HTERT RPE-1 (cell line): ENCODE measurements around the gene MRGPRE.

Experiments
- in situ Hi-C: fragments of 300-500 bp; cut with MboI; formaldehyde crosslinking; loops from 4 replicates; pipeline ENCODE4 v1.14.3; 2020; ENCODE audit warnings: low sequenced_read_pairs

The MRGPRE gene

DNA sequence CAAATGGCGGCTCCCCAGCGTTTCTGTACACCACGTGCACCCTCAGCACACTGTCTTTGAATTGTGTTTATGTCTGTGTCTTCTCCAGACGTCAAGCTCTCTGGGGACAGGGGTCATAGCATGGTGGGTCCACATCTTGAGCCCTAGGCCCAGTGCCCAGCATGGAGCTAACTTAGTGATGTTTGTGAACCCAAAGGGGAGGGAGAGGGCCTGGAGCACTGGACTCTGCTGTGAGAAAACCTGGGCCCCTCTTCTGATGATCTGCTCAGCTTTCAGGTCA is 17.9 kb downstream of the MRGPRE start:
- in situ Hi-C loops, result no loop called here

DNA sequence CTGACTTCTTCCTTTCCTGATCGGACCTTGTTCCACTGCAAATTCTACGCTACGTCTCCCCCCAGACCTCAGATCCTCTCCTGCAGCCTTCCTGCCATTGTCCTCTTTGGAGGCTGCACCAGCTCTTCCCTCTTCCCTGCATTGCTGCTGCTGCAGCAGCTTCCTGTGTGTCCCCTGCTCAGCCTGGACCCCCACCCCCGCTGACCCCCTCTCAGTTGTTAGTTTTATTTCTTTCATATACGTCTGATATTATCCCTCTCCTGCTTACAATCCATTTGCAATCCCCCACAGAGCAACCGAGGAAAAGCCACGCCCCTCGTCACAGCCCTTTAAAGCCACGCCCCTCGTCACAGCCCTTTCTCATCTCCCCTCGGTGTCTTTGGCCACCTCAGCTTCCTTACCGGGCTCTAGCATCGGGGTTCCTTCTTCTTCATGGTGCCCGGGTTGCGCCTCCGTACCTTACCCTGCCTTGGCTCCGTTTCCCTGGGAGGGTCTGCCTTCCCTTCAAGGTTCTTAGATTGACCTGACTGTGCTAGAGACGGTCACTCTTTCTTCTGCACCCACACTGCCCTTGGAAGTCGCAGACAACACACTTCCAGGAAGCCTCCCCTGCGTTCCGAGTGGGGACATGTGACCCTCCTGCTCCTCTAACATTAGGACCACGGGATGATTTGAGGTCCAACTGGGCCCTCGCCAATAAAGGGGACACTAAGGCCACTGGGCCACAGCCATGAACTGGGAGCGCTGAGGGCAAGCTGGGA is 18.4 kb downstream of the MRGPRE start:
- in situ Hi-C loops, result no loop called here

DNA sequence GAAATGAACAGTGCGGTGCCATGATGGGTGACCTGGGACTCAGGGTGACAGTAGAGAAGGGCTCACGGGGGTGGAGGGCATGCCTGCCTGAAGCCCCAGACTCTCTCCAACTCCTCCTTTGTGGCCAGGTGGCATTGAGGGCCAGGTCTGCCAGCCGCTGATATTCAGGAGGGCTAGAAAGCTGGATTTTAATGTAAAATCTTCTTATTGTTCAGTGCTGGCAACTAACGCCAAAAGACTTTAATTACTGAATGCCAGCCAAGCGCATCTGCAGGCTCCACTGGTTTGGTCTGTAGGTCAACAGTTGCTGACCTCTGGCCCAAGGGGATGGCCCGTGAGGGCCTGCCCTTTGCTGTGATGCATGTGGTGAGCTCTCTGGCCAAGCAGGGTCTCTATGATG is 23.9 kb downstream of the MRGPRE start:
- in situ Hi-C loops, result no loop called here

DNA sequence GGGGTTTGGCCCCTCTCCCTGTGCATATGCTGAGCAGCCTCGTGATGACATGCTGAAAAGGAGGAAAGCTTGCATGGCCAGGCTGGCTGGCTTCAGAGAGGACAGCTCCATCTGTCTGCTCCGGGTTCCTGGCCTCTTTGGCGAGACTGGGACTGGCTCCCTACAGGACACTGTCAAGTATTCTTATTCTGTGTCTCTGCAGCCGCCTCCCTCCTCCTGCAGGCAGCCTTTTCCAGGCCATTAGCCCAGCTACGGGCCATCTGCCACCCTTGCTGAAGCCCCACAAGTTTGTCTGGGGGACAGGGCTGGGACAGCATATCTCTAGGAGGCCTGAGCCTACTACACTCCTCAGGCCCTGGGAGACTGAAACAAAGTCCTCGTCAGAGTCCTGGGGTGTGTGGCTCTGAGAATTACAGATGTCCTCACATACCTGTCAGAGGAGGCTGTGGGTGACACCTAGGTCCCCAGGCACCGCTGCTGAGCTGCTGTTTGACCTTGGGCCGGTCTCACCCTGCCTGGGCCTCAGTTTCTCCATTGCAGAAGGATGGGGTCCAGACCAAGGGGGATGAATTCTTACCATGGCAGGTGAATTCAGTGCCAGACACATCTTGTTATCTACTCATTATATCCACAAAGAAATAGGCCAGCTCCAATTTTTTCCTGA is 24.6 kb downstream of the MRGPRE start:
- in situ Hi-C loops, result no loop called here

DNA sequence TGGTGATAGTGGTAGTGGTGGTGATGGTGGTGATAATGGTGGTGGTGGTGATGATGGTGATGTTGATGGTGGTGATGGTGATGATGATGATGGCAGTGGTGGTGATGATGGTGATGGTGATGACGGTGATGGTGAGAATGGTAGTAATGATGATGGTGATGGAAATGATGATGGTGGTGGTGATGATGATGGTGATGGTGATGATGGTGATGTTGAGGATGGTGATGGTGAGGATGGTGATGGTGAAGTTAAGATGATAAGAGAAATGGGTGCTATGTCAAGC is 25.4 kb downstream of the MRGPRE start:
- in situ Hi-C loops, result no loop called here

DNA sequence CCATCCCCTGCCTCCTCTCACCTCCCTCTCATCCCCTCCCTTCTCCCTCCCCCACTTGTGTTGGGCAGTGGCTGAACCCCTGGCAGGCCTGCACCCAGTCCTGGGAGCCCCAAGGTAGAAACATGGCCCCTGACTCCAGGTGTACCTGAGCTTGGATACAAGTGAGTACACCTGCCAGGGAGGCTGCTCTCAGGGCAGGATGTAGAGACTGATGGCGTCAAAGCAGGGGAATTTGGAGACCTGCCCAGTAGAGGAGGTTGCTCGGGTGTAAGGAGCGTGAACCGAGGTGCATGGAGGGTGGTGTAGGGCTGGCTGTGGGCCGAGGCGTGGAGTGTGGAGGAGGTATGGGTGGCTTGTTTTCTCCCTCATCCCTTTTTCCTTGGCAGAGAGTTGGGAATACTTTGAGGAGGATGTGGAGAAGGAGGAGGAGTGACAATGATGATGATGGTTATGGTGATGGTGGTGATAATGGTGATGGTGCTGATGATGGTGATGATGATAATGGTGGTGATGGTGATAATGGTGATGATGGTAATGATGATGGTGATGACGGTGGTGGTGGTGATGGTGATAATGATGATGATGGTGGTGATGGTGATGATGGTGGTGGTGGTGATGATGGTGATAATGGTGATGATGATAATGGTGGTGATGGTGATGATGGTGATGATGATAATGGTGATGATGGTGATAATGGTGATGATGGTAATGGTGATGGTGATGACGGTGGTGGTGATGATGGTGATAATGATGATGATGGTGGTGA is 25.9 kb downstream of the MRGPRE start:
- in situ Hi-C loops, result no loop called here

DNA sequence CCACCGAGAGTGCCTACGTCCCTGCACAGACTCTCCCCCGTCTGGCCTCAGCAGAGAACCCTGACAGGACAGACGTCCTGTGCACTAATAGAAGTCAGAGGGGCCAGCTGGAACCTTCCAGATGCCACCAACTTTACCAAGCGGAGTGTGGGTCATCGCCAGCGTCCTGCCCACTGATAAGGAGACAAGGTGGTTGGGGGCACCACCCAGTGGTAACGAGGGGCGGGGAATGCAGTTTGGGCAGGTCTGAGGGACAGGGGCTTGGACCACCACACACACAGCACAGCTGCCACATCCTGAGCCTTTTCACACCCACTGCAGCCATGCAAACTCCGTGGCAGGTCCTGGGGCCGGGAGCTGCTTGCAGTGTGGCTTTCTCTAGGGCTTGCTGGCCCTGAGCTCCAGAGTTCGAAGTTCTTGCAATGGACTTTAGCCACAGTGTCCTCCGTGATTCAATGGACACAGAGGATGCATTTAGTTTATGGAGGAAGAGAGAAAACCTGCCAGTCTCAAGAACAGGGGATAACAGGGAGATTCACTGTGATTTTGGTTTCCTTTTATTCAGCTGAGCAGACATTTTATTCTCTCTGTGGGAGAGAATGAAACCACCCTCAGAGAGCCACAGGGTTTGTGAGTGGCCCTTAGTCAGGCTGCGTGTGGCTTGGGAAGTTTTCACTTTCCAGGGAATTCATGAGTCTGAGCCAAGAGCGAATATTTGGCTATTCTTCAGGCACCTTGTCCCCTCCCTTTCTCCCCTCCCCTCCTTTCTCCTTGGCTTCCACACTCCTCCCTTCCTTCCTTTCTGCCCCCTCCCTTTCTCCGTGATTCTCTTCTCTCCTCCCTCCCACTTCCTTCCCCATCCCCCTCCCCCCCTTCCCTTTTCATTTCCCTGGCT is 26.7 kb downstream of the MRGPRE start:
- in situ Hi-C loops, result no loop called here

DNA sequence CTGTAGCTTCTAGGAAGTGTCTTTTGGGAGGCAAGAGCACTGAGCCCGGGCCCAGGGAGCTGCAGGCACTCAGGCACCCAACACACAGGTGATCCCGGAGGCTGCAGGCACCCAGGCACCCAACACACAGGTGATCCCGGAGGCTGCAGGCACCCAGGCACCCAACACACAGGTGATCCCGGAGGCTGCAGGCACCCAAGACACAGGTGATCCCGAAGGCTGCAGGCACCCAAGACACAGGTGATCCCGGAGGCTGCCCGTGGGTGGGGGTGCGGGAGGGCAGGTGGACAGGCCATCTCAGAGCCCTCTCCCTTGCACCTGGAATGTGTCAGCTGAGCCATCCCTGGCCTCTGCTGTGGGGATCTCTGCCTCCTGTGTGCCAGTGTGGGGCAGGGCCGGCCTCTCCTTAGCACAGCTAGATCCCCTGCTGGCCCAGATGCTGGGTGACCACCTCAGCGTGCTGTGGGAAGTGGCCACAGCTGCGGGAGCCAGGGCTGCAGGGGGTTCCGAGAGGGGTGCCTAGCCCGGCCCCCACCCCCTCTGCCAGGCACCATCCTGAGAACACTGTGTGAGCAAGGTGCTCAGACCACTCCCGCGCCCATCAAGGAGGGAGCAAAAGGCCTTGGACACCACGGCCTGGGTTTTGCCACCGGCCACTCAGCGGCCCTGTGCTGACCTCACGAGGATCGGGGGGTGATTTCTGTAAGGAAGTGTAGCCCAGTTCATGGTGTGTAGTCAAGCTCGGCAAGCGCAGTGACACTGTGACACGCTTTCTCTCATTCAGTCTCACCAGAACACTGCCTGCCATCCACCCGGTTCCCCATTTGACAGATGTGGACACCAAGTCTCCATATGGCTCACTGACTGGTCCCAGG is 27.8 kb downstream of the MRGPRE start:
- in situ Hi-C loops, result no loop called here

DNA sequence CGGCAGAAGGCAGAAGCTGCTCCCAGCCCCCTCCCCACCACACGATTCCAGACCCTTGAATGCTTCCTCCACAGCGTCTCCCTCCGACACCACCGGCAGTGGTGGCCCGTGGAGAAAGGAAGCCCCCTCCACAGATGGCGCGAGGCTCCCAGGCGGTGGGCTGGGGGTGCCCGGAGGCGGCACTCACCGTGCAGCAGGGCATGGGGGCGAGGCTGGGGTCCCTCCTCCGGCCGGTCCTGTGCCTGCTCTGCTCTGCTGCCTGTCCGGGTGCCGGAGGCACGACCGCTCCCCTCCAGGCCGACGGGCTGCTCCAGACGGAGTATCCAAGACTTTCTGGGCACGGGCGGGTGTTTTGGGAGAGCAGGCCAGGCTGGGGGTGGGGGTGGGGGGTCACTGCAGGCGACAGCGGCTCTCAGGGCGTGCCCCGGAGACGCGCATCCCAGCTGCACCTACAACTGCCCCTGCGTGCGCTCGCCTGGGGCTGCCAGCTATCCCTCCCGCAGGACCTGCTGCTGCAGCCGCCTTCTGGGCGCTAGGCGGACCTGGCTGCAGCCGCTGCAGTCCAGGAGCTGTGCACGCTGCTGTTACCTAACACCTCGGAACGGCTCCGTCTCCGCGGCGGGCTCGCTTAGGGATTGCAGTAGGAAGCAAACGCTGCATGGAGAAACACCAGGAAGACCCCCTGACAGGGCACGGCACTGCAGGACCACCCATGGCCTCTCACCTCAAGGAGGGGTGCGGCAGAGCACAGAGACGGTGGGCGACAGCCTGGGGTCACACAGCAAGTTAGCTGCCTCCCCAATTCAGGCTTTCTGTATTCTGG is 28.8 kb downstream of the MRGPRE start:
- in situ Hi-C loops, result no loop called here

DNA sequence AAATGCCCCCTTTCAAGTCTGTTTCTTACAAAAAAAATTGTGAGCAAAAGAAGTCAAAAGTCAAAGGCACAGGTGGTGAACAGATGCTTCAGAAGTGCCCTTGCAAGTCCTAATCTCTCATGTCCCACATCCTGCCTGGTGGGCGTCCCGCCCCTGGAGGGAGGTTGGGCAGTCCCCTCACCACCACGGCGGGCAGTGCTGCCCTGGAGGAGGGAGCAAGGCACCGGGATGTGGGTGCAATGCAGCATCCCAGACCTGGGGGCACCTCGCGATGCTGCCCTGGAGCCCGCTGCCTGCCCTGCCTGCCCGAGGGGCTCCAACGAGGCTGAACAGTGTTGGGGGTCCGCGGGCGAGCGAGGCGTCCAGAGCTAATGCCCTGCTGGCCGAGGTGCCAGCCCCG is 29.5 kb downstream of the MRGPRE start:
- in situ Hi-C loops, result no loop called here

DNA sequence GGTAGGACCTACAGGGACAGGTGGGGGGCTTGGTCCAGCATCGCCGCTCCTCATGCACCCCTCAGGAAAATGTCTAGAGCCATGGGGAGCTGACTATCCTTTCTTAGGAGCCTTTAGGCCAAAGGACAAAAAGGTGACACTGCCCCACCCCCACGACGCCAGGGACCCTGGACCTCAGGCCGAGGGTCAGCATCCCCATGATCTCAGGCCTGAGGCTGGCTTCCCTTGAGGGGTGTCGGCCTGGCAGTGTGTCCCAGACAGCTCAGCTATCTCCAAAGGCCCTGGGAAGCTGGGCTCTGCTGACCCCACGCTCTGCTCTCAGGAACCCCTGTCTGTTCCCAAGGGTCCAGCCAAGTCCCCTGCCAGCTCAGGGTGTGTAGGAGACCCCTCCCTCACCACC is 29.9 kb downstream of the MRGPRE start:
- in situ Hi-C loops, result no loop called here

DNA sequence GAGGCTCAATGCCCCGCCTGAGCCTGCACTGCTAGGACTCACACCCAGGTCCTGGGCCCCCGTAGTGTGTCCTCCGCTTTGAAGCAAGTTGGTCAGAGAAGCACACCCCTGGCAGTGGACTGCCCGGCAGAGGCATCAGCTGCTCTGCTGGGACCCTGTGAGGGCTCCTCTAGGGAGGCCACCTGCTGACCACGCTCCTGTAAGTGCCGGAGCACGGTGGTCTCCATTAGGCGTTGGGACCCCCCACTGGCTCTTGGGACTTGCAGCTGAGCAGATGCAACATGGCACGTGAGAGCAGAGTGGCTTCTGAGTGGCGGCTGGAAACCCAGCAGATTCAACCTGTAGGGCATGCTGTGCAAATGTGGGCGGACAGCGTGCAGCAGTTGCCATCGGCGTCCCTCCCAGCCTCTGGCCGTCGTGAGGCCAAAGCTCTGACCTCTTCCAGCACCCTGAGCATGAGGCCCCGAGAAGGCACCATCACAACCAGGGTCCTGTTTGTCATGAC is 30.5 kb downstream of the MRGPRE start:
- in situ Hi-C loops, result no loop called here

DNA sequence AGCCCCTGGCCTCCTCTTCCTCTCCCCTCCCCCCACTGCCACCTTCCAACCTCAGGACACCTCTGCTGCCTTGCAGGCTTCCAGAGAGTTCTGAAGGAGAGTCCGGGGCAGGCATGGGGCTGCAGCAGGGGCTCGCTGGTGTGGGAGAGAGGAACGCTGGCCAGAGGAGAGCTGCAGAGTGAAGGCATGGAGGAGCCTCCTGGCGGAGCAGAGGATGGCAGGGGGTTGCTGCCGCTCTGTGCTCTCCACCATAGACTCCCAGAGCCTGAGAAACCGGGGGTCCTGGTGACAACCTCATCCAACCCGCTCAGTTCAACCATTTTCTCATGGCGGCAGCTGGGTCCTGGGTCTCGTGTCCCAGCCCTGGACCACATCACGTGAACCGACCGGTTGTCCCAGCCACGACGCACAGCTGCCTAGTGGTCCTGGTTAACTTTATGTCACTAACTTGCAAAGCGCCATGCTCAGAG is 31.1 kb downstream of the MRGPRE start:
- in situ Hi-C loops, result no loop called here

DNA sequence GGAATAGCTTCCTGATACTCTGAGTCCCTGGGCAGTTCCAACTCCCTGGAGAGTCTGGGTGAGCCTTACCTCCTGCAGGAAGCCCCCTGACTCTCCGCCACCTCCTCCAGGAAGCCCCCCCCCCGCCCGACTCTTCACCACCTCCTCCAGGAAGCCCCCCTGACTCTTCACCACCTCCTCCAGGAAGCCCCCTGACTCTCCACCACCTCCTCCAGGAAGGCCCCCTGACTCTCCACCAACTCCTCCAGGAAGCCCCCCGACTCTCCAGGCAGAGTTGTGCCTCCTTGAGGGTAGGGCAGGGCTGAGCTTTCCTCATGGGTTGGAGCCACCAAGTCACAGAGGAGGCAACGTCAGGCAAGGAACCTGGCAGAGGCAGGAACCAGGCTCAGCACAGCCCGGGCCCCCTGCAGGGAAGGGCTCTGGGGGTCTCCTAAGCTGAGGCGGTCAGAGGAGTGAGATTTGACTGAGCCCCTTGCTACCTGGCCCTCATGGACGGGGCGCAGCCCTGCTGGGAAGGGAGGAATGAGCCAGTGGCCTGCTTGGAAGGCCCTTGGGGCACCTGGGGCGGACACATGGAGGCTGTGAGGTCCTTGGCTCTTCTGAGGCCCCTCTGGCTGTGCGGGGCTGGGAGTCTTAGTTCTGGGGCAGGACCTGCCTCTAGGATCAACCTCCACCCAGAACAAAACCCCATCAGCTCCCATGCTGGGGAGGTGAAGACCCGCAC is 31.7 kb downstream of the MRGPRE start:
- in situ Hi-C loops, result no loop called here

DNA sequence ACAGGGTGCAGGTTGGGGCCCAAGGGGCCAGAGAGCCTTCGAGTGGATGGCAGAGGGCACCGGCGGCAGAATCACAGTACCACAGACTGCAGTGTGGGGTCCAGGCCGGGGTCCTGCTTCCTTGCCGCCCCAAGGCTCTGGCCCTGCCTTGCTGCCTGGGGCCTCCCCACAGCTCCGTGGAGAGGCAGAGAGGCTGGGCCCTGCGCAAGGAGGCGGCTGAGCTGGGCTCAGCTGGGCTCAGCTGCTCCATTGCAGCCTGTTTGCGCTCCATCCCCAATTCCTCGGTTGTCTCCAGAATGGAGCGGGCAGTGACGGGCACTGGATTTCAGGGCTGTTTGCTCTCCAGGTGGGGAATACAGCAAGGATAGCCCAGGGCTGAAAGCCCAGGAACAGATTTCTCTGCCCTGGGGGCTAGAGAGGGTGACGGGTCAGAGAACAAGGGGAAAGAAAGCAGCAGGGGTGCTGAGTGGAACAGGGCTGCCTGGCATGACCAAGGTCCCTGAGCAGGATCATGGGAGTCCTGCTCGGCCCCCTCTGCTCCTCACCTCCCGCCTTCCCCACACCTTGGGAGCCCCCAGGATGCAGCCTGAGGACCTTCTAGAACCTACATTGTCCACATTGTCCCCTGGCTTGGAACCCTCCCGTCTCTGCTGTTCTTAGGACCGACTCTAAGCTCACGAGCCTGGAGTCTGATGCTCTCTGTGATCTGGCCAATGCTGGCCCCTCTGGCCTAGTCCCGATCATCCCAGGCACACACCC is 32.5 kb downstream of the MRGPRE start:
- in situ Hi-C loops, result no loop called here

DNA sequence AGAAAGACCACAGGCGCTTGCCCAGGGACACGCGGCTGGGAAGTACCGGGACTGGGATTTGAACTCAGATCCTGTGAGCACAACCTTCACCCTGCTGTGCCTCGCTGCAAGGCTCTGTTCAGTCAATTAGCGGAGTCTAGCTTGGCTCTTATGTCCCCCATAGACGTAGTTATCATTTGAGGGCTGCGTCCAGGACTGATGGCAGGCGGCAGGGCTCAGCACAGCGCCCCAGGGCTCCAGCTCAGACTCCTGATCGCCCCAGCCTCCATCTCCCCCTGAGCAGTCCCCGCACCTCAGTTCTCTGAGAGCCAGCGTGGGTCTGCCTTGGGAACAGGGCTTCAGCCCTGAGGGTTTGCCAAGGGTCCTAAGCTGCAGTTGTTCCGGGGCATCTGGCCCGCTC is 33.4 kb downstream of the MRGPRE start:
- in situ Hi-C loops, result no loop called here

DNA sequence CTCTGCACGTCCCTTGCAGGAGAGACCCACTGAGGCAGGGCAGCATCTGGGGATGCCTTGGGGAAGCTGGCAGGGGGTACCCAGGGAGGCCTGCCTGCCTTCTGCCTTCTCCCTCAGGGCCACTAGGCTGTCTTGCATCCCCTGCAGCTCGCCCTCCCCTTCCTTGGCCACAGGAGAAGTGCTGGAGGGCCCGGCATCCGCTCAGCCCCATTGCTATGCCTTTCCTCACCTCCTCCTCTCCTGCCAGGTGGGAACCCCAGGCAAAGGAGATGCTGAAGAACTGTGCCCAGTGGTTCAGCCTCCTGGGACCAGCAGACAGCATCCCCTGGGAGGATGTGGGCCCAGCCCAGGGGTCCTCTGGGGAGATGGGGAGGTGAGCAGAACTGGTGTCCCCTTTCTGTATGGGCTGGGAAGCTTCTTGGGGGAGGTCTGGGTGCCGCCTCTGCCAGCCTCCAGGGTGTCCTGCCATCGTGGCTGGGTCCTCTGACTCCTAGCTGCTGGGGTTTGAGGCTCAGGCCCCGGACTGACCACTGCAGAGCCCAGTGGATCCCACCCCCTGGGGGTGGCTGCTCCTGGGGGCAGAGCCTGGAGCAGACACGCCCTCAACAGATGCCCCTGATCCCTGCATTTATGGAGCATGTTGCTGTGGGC is 34.2 kb downstream of the MRGPRE start:
- in situ Hi-C loops, result no loop called here
